ENCODE measurements around the gene TGFBI.

DNA sequence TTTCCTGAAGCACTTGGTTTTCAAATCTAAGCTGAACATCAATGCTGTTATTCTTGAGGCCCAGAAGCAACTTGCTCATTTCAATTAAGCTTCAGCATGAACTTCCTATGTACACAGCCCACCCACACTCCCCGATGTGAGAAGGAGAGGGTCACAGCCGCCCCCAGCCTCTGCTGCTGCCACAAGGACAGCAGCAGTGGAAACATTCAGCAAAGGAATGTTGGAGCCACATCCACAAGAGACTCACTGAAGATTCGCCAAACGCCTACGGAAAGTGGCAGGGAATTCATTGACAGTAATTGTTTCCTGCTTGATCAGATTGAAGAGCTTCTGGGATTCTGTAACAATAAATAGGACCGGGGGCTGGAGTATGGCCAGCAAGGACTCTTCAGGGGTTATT, 2.9 kb downstream of the TGFBI start:
- TF ChIP-seq, protein P1, sequence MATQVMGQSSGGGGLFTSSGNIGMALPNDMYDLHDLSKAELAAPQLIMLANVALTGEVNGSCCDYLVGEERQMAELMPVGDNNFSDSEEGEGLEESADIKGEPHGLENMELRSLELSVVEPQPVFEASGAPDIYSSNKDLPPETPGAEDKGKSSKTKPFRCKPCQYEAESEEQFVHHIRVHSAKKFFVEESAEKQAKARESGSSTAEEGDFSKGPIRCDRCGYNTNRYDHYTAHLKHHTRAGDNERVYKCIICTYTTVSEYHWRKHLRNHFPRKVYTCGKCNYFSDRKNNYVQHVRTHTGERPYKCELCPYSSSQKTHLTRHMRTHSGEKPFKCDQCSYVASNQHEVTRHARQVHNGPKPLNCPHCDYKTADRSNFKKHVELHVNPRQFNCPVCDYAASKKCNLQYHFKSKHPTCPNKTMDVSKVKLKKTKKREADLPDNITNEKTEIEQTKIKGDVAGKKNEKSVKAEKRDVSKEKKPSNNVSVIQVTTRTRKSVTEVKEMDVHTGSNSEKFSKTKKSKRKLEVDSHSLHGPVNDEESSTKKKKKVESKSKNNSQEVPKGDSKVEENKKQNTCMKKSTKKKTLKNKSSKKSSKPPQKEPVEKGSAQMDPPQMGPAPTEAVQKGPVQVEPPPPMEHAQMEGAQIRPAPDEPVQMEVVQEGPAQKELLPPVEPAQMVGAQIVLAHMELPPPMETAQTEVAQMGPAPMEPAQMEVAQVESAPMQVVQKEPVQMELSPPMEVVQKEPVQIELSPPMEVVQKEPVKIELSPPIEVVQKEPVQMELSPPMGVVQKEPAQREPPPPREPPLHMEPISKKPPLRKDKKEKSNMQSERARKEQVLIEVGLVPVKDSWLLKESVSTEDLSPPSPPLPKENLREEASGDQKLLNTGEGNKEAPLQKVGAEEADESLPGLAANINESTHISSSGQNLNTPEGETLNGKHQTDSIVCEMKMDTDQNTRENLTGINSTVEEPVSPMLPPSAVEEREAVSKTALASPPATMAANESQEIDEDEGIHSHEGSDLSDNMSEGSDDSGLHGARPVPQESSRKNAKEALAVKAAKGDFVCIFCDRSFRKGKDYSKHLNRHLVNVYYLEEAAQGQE (IDR thresholded peaks at IDR 0.05; ENCODE audit: insufficient read depth in 1 of 2, low read depth in 2 of 2, low read length in 2 of 2) = no peak
- TF ChIP-seq POLR2AphosphoS5 (IDR thresholded peaks at IDR 0.05; ENCODE audit: low read depth, low read length) = no peak
- peak; percentile 11; the same call in 1 of the 2 replicates for TF ChIP-seq SIN3A (IDR thresholded peaks at IDR 0.05; ENCODE audit: borderline replicate concordance, insufficient read depth, low read length)
